ENCODE data around the gene AFAP1L2. TPM values are rescaled to one million over a fixed set of nuclear protein-coding genes. Genes with fewer than 3 reads are reported as not detected.

Gene AFAP1L2, protein sequence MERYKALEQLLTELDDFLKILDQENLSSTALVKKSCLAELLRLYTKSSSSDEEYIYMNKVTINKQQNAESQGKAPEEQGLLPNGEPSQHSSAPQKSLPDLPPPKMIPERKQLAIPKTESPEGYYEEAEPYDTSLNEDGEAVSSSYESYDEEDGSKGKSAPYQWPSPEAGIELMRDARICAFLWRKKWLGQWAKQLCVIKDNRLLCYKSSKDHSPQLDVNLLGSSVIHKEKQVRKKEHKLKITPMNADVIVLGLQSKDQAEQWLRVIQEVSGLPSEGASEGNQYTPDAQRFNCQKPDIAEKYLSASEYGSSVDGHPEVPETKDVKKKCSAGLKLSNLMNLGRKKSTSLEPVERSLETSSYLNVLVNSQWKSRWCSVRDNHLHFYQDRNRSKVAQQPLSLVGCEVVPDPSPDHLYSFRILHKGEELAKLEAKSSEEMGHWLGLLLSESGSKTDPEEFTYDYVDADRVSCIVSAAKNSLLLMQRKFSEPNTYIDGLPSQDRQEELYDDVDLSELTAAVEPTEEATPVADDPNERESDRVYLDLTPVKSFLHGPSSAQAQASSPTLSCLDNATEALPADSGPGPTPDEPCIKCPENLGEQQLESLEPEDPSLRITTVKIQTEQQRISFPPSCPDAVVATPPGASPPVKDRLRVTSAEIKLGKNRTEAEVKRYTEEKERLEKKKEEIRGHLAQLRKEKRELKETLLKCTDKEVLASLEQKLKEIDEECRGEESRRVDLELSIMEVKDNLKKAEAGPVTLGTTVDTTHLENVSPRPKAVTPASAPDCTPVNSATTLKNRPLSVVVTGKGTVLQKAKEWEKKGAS
- total RNA-seq, result 0.16 and 0.26 TPM in 2 replicates

DNA sequence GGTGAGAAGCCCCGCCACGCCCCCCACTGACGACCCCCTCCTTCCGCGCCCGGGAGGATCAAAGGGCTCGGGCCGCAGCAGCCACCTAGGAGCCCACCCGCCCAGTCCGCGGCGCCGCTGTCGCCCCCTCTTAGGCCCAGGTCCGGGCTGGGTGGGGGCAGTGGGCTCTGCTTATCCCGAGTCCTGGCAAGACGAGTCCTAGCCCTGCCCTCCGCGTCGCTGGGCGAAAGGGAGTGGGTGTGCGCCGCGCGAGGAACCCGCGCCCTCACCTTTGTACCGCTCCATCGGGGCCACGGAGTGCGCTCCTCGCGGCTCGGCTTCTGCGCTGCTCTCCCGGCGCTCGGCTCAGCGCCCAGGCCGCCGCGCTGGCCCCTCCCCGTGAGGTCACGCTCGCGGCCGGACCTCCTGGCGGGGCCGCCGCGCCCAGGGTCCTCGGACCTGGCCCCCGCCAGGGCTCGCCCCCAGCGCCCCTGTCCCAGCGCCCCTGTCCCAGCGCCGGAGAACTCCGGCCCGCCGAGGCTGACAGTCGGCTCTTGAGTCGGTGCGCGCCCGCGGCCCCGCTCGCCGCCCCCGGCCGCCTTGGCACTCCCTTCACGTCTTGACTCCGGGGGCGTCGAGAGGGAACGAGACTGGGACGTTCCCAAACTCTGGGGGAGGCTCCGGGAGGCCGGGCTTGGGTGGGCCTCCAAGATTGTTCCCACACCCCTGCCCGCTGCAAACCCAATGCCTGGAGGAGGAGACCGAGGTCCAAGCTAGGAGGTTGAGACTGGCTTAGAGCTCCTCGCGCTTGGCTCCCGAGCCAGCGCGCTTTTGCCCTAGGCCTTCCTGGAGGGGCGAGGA lies at the start of gene AFAP1L2:
Gene AFAP1L2 (minus strand): TSS at position 332 of the 840 bp plus-strand sequence. CDS start 47 bp downstream, at position 285.

Other genes starting within 250 kb of the AFAP1L2 start
- gene CCDC186, start 230.3 kb downstream of the AFAP1L2 start, total RNA-seq, result 11.7 and 23.5 TPM in 2 replicates
- 0.16 TPM in 1 of 2 replicates, not detected in the other for gene TDRD1, start 225.1 kb downstream of the AFAP1L2 start, total RNA-seq
- gene VWA2, start 165.2 kb downstream of the AFAP1L2 start, total RNA-seq, result 0.86 and 0.95 TPM in 2 replicates